Measurements from ENCODE around the gene PRUNE2. TPM values are rescaled to one million over a fixed set of nuclear protein-coding genes. Genes with fewer than 3 reads are reported as not detected.

The PRUNE2 gene
- total RNA-seq, 1 experiment from 2014 or later, result not detected

DNA sequence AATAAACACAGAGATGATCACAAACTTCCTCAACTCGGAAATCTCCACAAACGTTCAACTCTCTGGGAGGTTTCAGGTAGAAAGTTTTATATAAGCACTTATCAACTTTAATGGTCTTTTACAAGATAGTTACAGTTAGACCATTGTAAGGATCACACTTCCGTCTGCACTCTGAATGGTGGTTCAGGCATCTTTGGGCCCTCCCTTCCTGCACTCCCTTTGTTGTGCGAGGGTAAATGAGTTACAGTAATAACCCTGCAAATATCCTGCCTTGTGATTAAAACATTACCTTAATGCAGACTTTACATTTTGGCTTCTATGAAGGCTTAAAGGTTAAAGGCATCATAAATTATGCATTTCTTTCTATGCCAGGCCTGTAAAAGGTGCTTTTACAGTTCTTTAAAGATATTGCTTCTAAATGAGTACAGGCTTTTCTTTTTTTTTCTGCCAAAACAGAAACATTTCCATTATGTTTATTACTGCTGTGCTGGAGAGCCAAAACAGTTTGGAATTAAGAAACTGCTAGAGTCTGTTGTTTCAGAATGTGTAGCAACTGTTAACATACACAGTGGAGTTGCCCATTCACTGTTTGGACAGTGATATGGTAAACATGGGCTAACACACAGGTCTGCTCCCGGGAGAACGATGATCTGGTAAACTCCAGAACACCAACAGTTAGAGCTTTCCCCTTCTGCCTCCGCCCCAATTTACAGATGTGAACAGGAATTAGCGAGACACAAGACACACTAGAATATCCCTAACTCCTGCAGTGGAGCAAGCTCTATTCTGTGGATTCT, 1.1 kb downstream of the PRUNE2 start:
- in situ Hi-C loops (cut with HindIII; ENCODE audit: low sequenced_read_pairs), result no loop called here
- no peak for DNase-seq (ENCODE audit: low spot score)

DNA sequence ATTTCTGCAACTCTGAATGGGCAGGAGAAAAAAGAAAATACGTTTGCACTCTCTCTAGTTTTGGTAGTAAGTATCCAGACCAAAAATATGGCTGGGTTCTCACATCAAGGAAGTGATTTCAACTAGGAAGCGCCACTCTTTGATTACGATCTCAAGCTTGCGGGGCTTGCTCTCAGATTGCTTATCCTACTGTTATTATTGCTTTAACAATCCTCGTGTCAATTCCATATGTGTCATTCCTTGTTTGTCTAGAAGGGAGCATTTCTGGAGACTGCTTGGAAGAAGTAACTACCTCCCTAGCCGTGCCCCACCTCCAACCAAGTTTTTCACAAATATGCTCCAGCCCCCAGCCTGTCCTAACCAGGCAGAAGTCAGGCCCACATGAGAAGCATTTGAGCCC, 3.5 kb downstream of the PRUNE2 start:
- no peak for DNase-seq (ENCODE audit: low spot score)
- in situ Hi-C loops (cut with HindIII; ENCODE audit: low sequenced_read_pairs), result no loop called here

DNA sequence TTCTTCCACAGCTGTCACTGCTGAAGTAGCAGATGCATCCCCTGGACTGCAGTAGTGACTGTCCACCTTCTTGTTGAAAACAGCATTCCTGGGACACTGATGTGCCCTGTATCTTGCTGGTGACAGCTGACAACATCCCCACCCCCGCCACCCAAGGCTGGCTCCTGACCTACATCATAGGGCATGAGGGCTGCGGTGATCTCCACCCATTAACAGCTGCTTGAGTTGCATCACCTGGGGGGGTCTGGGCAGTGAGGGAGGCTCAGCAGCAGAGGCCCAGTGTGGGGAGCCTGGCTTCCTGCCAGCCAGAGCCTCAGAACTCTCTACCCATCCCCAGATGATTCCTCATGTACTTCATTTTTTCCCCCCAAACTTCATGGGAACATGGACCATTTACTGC, 4.1 kb downstream of the PRUNE2 start:
- no peak for DNase-seq (ENCODE audit: low spot score)
- in situ Hi-C loops (cut with HindIII; ENCODE audit: low sequenced_read_pairs), result no loop called here

DNA sequence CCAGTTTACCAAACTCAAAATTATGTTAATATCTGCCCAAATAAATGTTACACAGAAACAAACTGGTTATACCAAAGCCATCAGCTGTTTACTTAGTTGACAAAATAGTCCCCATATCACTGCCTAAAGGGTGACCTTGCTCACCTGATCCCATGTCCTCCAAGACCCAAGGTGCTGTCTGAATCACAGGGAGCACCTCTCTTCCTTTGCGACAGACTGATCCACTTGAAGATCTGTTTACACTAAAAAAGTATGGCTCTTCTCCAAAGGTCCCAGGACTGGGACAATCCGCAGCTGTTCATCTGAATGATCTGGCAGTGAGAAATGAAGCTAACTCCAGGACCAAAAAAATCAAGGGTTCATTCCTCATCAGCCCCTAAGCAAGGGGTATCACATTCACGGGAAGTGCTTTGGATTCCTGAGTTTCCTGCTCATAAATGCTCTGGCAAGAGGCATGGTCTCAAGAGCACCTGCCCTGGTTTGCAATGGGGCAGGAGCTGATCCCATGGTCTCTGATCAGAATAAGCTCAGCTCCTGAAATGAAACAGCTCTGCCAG, 5.0 kb downstream of the PRUNE2 start:
- in situ Hi-C loops (cut with HindIII; ENCODE audit: low sequenced_read_pairs), result no loop called here
- DNase-seq (ENCODE audit: low spot score), result no peak

DNA sequence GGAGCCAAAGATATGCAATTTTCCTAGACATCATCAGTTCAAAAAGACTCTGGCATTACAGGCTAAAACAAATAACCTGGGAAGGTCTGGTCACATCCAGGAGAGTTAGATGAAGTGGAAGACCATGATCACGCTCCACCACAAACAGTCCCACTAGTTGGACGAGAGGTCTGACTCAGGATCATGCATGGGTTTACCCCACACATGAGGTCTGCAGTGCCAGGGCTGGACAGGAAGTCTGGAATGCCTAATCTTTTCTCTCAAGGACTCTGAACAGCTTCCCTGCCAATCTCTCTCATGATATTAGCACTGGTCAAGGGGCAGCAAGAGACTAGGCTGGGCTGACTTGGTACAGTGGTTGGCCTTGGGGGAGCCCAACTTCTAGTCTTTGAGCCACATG, 7.1 kb downstream of the PRUNE2 start:
- no peak for DNase-seq (ENCODE audit: low spot score)
- in situ Hi-C loops (cut with HindIII; ENCODE audit: low sequenced_read_pairs), result no loop called here

DNA sequence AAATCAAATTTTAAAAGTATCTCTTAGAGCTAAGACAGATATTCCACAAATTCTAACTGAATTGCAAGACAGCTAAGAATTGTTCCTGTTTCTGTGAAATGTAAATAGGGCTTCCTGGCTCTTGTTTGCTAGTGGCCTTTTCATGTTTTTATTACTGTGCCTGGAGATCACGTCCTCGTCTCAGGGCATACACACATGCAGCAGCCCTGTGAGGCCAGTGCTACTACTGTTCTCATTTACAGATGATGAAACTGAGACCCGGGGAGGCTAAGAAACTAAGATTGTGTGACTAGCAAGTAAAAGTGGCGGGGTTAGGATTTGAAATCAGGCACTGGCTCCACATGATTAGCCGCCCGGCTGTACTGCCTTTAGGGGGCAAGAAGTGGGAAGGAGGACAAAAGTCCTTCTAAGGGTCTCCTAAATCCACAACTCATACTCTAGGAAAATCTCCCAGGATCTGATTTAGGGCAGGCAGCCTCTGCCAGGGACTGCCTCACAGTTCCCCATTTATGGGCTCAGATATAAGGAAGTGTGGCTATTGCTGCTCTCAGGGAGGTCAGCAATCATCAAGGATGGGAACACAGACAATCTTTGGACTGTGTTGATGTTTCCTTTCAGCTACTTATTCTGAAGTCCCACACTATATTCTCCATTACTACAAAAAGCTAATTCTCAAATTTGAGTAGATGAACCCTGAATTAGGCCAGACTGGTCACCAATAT, 7.9 kb downstream of the PRUNE2 start:
- no peak for DNase-seq (ENCODE audit: low spot score)
- in situ Hi-C loops (cut with HindIII; ENCODE audit: low sequenced_read_pairs), result no loop called here

DNA sequence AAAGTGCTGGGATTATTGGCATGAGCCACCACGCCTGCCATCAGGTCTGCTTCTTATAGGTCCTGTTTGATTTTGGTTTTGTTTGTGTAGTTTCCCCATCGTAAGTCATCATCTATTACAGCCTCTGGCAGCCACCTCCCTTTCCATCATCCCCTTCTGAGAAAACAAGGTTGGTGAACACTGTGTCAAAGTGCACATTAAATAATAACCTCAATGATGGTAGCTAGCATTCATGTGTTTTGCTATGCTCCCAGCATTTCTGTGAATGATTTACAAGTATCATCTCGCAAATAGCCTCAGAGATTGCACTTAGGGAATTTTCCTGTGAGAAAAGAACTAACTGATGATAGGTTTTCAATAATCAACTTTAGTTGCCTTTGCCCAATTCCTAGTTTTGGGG, 9.9 kb downstream of the PRUNE2 start:
- no peak for DNase-seq (ENCODE audit: low spot score)
- in situ Hi-C loops (cut with HindIII; ENCODE audit: low sequenced_read_pairs), result no loop called here

DNA sequence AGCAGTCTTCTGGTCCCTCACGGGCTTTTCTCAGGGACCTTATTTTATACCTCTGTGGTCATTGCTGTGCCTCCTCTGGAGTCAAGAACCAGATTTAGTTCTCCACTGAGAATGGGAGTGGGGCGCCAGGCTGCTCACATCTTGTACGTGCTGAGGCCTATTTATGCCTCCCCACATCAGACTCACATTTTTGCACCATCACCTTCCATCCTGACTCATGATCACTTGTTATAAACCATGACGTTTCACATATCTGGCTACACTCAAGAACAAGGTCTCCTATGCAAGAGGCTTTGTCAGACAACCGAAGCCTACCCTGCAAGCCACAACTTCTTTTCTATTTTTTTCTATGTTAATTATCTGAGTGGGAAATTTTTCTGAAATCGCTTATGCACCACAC, 10.7 kb downstream of the PRUNE2 start:
- in situ Hi-C loops (cut with HindIII; ENCODE audit: low sequenced_read_pairs), result no loop called here
- no peak for DNase-seq (ENCODE audit: low spot score)

DNA sequence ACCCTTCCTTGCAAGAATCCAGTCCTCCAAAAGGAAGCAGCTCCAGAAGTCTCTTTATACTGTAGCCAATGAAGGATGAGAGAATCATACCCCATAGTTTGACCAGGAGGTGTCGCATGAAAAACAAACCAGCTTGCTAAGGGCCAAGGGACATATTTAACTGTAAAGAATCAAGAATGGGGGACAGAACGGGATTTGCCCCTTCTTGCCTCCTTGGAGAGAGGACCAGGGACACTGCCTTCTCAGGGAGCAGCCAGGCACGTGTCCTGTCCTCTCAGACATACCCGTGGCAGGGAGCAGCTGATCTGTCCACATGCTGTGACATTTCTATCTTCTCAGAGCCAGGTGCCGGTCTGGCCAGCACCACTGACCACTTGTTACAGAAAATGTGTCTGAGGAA, 11.7 kb downstream of the PRUNE2 start:
- in situ Hi-C loops (cut with HindIII; ENCODE audit: low sequenced_read_pairs), result no loop called here
- DNase-seq (ENCODE audit: low spot score), result peak; percentile 29

DNA sequence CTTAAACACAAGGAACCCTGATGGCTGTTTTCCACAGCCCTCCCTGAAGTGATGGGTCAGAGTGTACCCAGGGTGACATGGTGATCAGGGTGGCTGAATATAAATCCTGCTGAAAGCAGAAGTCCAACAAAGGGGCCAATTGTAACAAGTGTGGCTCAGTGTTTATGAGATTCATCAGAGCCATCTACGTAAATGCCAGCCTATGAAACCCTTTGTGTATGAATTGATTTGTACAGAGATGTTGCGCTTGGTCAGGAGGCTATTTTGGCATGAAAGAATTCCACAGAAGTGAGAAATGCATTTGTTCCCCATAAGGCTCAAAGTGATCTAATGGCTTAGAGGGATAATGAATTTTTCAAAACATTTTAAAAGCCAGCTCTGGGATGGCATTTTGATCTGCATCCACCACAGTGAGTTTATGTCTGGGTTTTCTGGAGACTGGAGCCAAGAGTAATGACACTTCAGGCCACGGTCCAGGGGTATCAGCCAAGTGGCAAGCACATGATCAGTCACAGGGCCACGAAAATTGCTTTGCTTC, 12.4 kb downstream of the PRUNE2 start:
- in situ Hi-C loops (cut with HindIII; ENCODE audit: low sequenced_read_pairs), result no loop called here
- peak; percentile 44 for DNase-seq (ENCODE audit: low spot score)

DNA sequence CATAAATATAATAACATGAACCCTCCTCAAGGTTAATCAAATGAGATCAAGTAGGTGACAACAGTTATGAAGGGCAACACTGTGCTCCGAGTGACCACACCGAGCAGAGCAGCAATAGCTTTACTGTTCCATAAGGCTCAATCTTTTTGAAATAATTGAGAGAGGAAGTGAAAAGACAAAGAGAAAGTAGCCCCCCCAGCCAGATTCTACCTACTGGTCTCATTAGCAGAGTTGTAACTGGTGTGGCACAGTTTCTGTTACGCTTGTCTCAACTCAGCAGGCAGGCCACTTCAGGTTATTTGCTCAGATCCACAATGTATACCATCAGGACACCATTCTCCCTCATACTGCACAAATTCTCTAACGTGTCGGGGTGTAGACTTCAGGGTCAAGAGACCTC, 14.0 kb downstream of the PRUNE2 start:
- no peak for DNase-seq (ENCODE audit: low spot score)
- in situ Hi-C loops (cut with HindIII; ENCODE audit: low sequenced_read_pairs), result no loop called here

DNA sequence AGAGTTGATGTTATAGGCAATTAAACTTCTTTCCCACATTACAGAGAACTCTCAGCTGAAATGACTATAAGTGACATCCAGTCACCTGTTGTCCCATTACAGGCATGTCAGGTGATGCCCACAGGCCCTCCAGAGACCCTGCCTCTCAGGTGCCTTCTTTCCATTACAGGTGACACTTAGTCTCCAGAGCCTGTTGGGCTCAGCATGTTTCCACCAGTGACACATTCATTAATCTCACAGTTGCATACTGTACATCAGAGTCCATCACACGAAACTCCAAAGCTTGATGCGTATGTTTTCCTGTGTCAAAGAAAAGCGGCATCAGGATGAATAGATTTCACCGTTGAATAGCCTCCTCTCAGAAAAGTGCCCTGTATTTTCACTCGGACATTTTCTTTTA, 14.6 kb downstream of the PRUNE2 start:
- in situ Hi-C loops (cut with HindIII; ENCODE audit: low sequenced_read_pairs), result no loop called here
- DNase-seq (ENCODE audit: low spot score), result no peak

DNA sequence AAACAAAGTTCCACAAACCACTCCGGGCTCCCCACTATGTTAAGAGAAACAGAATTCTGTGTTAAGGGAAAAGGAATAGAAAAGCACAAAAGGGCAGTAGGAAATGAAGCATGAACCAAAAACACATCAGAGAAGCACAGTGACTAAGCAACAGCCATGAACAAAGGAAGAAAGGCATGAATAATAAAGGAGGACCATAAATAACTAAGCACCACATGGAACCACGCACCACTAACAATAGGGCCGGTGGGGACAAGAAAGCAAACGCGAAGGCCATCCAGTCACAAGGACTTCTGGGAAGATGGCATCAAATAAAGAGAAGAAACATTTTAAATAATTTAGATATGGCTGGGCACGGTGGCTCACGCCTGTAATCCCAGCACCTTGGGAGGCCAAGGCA, 18.0 kb downstream of the PRUNE2 start:
- in situ Hi-C loops (cut with HindIII; ENCODE audit: low sequenced_read_pairs), result no loop called here
- no peak for DNase-seq (ENCODE audit: low spot score)

DNA sequence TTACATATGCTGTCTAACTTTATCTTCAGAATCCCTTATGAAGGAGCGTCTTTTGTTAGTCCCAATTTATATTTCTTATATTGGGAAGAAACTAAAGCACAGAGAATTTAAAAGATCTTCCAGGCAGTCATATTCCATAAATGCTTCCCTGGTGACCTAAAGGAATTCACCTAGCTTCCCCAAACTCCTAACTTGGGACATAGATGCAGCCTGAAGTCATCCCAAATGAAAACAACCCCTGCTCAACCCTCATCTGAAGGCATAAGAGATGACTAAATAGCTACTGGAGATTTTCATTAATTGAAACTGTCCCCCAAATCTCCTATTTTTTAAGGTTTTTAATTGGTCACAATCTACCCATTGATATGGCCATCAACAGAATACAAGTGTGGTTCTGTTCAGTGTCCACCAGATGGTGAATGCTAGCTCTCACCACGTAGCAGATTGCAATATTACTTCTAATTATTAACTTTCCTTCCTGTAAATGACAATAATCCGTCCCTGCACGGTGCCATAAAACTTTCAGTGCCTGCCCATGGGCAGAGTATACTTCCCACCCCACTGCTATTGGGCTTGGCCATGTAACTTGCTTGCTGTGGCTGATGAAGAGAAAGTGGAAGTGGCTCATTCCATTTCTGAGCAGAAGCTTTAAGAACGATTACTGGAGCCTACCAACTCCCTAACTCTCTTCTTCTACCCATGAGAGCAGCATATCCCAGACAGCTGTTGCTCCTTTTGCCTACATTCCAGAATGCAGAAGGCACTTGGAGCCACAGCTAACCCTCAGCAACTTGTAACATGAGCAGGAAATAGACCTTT, 18.7 kb downstream of the PRUNE2 start:
- in situ Hi-C loops (cut with HindIII; ENCODE audit: low sequenced_read_pairs), result no loop called here
- DNase-seq (ENCODE audit: low spot score), result no peak

DNA sequence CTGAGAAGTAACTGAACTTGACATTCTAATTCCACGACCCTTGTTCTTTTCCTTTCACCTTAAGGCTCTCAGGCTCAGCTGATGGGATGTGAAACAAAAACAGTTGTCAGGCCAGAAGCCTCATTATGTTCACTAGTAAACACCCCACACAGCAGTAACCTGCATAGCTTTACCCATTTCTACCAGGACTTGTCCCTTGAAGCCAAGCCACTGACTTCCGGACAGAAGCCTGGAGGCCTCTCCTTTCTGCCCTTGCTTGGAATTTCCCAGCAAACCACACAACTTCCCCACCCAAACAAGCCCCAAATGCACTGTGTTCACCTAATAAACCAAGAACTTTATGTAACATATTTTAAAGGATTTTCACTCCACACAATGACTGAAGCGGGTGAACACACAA, 19.6 kb downstream of the PRUNE2 start:
- in situ Hi-C loops (cut with HindIII; ENCODE audit: low sequenced_read_pairs), result no loop called here
- DNase-seq (ENCODE audit: low spot score), result no peak

DNA sequence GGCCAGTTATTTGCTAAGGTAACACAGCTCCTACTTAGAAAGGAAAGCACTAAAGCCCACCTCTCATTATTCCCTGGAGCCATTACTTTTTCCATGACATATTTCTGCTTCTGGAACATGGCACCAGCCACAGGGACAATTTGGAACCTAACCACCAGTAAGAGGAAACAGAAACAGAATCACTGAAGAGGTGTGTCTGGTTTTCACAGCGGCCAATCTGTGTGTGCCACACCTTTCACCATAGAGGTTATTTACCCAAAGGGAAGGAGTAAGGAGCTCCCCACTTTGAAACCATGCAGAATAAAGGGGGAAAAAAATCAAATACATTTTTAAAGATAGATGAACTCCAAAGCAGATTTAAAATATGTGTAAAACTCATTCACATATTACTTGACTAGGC, 21.1 kb downstream of the PRUNE2 start:
- in situ Hi-C loops (cut with HindIII; ENCODE audit: low sequenced_read_pairs), result no loop called here
- no peak for DNase-seq (ENCODE audit: low spot score)

DNA sequence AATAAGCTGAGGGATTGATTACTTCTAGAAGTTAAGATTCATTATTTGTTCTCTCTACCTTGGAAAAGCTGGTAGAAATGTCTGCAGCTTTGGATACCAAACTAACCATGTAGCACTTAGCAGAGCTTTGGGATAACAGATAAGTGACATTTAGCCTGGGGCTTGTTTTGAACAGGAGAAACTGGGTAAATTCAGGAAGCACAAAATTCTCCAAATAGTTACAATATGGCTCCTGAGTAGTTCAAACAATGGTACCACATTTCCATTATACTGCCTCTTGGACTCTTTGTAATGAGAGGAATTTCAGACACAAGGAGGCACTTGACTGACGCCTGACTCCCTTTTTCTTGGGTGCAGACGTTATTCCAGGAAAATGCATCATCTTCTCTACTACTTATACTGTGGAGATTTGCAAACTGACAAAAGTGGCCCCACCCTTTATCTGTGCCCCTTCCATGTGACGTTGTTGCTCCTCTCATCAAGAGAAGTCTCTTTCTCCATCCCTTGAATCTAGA, 22.5 kb downstream of the PRUNE2 start:
- DNase-seq (ENCODE audit: low spot score), result no peak
- in situ Hi-C loops (cut with HindIII; ENCODE audit: low sequenced_read_pairs), result no loop called here

DNA sequence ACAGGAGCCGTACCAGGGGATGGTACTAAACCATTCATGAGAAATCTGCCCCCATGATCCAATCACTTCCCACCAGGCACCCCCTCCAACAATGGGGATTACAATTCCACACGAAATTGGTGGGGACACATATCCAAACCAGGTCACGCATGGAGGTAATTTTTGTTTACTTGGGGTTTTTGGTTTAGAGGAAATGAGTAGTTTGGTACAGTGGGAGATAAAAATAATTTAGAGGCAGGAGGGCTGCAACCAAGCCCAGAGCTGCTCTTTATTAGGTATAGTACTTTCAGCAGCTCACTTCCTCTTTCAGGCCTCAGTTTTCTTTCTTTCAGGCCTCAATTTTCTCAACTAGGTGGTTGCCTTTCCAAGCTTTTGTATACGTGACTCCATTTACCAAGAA, 23.2 kb downstream of the PRUNE2 start:
- in situ Hi-C loops (cut with HindIII; ENCODE audit: low sequenced_read_pairs), result no loop called here
- DNase-seq (ENCODE audit: low spot score), result no peak

DNA sequence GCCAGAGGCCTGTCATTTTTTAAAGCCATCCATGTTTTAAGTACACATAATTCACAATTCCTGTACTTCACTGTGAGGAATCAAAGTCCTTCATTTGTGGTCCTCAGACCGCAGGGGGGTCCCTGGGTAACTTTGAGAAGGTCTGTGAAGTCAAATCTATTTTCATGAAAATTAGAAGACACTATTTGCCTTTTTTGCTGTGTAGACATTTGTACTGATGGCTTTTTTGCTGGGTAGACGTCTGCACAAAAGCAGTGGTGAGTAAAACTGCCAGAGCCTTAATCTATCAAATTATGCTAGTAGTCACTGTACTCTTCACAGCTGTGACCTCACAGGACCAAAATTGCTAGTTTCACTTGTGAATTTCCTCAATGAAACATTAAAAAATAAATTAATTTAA, 25.7 kb downstream of the PRUNE2 start:
- DNase-seq (ENCODE audit: low spot score), result no peak
- in situ Hi-C loops (cut with HindIII; ENCODE audit: low sequenced_read_pairs), result no loop called here
